Spleen (tissue), 7 donors: ENCODE measurements around the gene PNMA8C.

Experiments
- CTCF ChIP-seq, 11 experiments: fragments of 200-600 bp in 7 of 11; fragments of 450-650 bp in 4 of 11; sonication (generic) in 4 of 11; IDR thresholded peaks in 8 of 11; conservative IDR thresholded peaks in 3 of 11; 1 replicate in 7 of 11; 2 replicates in 4 of 11; pipeline versions ENCODE4 v1.4.0 to v1.8.0; 2016 to 2021; ENCODE audit warnings: antibody characterized with exemption in 11 of 11, inconsistent platforms in 4 of 11, mild to moderate bottlenecking in 1 of 11
- POLR2A ChIP-seq, 3 donors: fragments of 450-650 bp; IDR thresholded peaks; one replicate each; pipeline ENCODE4 v1.5.1; 2017; ENCODE audit warnings: antibody characterized with exemption in 3 of 3, mild to moderate bottlenecking in 1 of 3
- POLR2AphosphoS5 ChIP-seq, 3 donors: sonication (generic); formaldehyde crosslinking; IDR thresholded peaks; one replicate each; pipeline ENCODE4 v1.5.1; 2017; ENCODE audit warnings: antibody characterized with exemption in 3 of 3
- donor health status: DM: no; HTN: no; CAD: no; lungs with moderate emphysema.
- donor health status: DM: no; HTN: no; CAD: no.
- donor health status: DM: no; HTN: no; CAD: no.

DNA sequence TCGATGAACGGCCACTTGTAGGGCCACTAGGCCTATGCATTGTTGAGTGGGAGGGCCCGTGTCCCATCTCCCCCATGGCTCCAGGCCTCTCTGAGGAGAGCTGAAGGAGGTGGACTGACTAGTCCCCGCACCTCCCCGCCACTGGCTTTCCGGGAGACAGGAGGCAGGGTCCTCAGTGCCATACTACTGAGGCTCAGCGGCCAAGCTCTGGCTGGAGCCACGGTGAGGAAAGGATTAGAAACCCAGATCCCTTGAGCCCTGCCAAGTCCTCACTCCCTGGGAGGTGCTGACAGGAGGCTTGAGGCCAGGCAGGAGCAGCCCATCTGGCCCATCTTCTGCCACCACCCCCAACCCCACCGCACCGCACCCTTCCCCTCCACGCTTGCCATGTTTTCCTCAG lies 44.3 kb downstream of the PNMA8C start:
- no peak for TF ChIP-seq POLR2A (IDR thresholded peaks at IDR 0.05)
- no peak for TF ChIP-seq CTCF (IDR thresholded peaks at IDR 0.05 in 8 of 11, conservative IDR thresholded peaks at IDR 0.05 in 3 of 11)
- TF ChIP-seq POLR2AphosphoS5 (IDR thresholded peaks at IDR 0.05), result peak in 1 of 3 donors; percentile 27
